IMR-90 (cell line): ENCODE data around the gene SEC31B. TPM values are rescaled to one million over a fixed set of nuclear protein-coding genes. Genes with fewer than 3 reads are reported as not detected.

Source experiments
- ATAC-seq: fragments of 200-7000 bp; cut with Tn5 transposase; 2 replicates; pipeline ENCODE4 v1.9.1; 2020; ENCODE audit warnings: low read depth, mild to moderate bottlenecking, moderate library complexity
- BruUV-seq: library from RNA; stranded (reverse); fragments of 400-500 nt; replicated peaks from 2 replicates; lab custom pipeline; 2021; lab: Mats Ljungman, UMichigan
- CTCF ChIA-PET: fragments of 300-600 bp; formaldehyde crosslinking; extraction: SDS; loops from one replicate; lab custom pipeline; 2021; ENCODE audit warnings: antibody characterized with exemption; lab: Yijun Ruan, JAX
- POLR2A ChIA-PET: fragments of 300-600 bp; sonication (Branson Sonifier 250); formaldehyde crosslinking; loops from one replicate; lab custom pipeline; 2022; ENCODE audit warnings: antibody characterized with exemption; ENCODE audit not compliant: unreplicated experiment; lab: Charles Lee
- DNase-seq: peaks from one replicate; pipeline ENCODE4 v3.0.0; 2013
- H2AFZ ChIP-seq: replicated peaks from 2 replicates; pipeline ENCODE3; 2013; ENCODE audit warnings: low read length, mild to moderate bottlenecking; ENCODE audit not compliant: poor library complexity
- H2AK5ac ChIP-seq: 2 replicates; pipeline ENCODE4 v1.6.1; 2013; ENCODE audit warnings: low read depth, low read length, inconsistent platforms
- H2AK9ac ChIP-seq: replicated peaks from 2 replicates; pipeline ENCODE3; 2013; ENCODE audit warnings: mild to moderate bottlenecking, low read depth, low read length, moderate library complexity; ENCODE audit not compliant: poor library complexity
- H2BK120ac ChIP-seq: 2 replicates; pipeline ENCODE4 v1.6.1; 2013; ENCODE audit warnings: low read depth, low read length, inconsistent platforms
- H2BK15ac ChIP-seq: 3 replicates; pipeline ENCODE4 v1.6.1; 2013; ENCODE audit warnings: low read depth, low read length, inconsistent platforms
- H2BK20ac ChIP-seq: 2 replicates; pipeline ENCODE4 v1.6.1; 2013; ENCODE audit warnings: low read depth, mild to moderate bottlenecking, inconsistent platforms, low read length, moderate library complexity
- H2BK5ac ChIP-seq: 2 replicates; pipeline ENCODE4 v1.6.1; 2013; ENCODE audit warnings: mild to moderate bottlenecking, low read depth, low read length, inconsistent platforms; ENCODE audit not compliant: poor library complexity, severe bottlenecking
- H3K14ac ChIP-seq: replicated peaks from 2 replicates; pipeline ENCODE4 v1.6.1; 2013; ENCODE audit warnings: low read depth, low read length, inconsistent platforms
- H3K18ac ChIP-seq: 2 replicates; pipeline ENCODE4 v1.6.1; 2013; ENCODE audit warnings: low read depth, low read length, control low read depth
- H3K23ac ChIP-seq: 2 replicates; pipeline ENCODE4 v1.6.1; 2013; ENCODE audit warnings: low read depth, low read length, inconsistent platforms
- H3K27ac ChIP-seq: 2 replicates; pipeline ENCODE4 v1.5.1; 2013; ENCODE audit warnings: mild to moderate bottlenecking, control low read depth, low read length; ENCODE audit not compliant: insufficient read depth
- H3K27me3 ChIP-seq: 2 replicates; pipeline ENCODE4 v1.6.1; 2013; ENCODE audit warnings: low read length; ENCODE audit not compliant: control insufficient read depth, insufficient read depth
- H3K36me3 ChIP-seq: 2 replicates; pipeline ENCODE4 v1.6.1; 2013; ENCODE audit warnings: low read length, mixed read lengths; ENCODE audit not compliant: control insufficient read depth, insufficient read depth
- H3K4ac ChIP-seq: 2 replicates; pipeline ENCODE4 v1.6.1; 2013; ENCODE audit warnings: low read depth, low read length, inconsistent platforms
- H3K4me1 ChIP-seq: 2 replicates; pipeline ENCODE4 v1.6.1; 2013; ENCODE audit warnings: low read length, mixed read lengths; ENCODE audit not compliant: control insufficient read depth, insufficient read depth
- H3K4me2 ChIP-seq: 2 replicates; pipeline ENCODE4 v1.6.1; 2013; ENCODE audit warnings: low read depth, mild to moderate bottlenecking, control low read depth, low read length, moderate library complexity
- H3K4me3 ChIP-seq: 2 replicates; pipeline ENCODE4 v1.5.1; 2013; ENCODE audit warnings: low read depth, mild to moderate bottlenecking, control low read depth, low read length, moderate library complexity; ENCODE audit not compliant: insufficient read depth
- H3K56ac ChIP-seq: 2 replicates; pipeline ENCODE4 v1.6.1; 2013; ENCODE audit warnings: low read length, inconsistent platforms; ENCODE audit not compliant: insufficient read depth; ENCODE audit errors: extremely low read depth
- H3K79me1 ChIP-seq, 2 experiments: 2 replicates each; pipeline ENCODE4 v1.6.1; 2013; ENCODE audit warnings: low read length in 2 of 2, inconsistent platforms in 1 of 2, low read depth in 1 of 2
- H3K9ac ChIP-seq: 2 replicates; pipeline ENCODE4 v1.6.1; 2013; ENCODE audit warnings: low read depth, low read length, control low read depth
- H3K9me1 ChIP-seq: 2 replicates; pipeline ENCODE4 v1.6.1; 2013; ENCODE audit warnings: low read length, inconsistent platforms; ENCODE audit not compliant: insufficient read depth
- H3K9me3 ChIP-seq: 2 replicates; pipeline ENCODE4 v1.6.1; 2013; ENCODE audit warnings: low read length; ENCODE audit not compliant: control insufficient read depth, insufficient read depth
- H4K20me1 ChIP-seq: 2 replicates; pipeline ENCODE4 v1.6.1; 2013; ENCODE audit warnings: low read length, inconsistent platforms; ENCODE audit not compliant: insufficient read depth
- H4K5ac ChIP-seq: 2 replicates; pipeline ENCODE4 v1.6.1; 2013; ENCODE audit warnings: mild to moderate bottlenecking, low read depth, low read length, control low read depth
- H4K8ac ChIP-seq, 2 experiments: 2 replicates each; pipeline ENCODE4 v1.6.1; 2013; ENCODE audit warnings: low read depth in 2 of 2, low read length in 2 of 2, control low read depth in 1 of 2, inconsistent platforms in 1 of 2
- H4K91ac ChIP-seq: 2 replicates; pipeline ENCODE4 v1.6.1; 2013; ENCODE audit warnings: low read depth, low read length, inconsistent platforms; ENCODE audit not compliant: insufficient read depth
- FOS ChIP-seq: fragments of 150-350 bp; IDR thresholded peaks from 2 replicates; pipeline ENCODE4 v1.6.1; 2016; ENCODE audit warnings: low read depth, low read length
- POLR2A ChIP-seq: IDR thresholded peaks from 2 replicates; pipeline ENCODE4 v1.6.1; 2012; ENCODE audit warnings: mild to moderate bottlenecking, low read depth, low read length
- WGBS, 2 experiments: methylation state at CpG; one replicate each; pipeline versions ENCODE4 v1.1.5 to v1.1.7; 2013; ENCODE audit warnings: missing lambda C conversion rate in 2 of 2; ENCODE audit not compliant: insufficient read length in 1 of 2; ENCODE audit errors: extremely low coverage in 2 of 2; 5-methylcytosine and 5-hydroxymethylcytosine counted together
- dilution Hi-C: fragments of 300-500 bp; cut with HindIII; formaldehyde crosslinking; loops from one replicate; pipeline ENCODE4 v1.14.3; 2018; ENCODE audit warnings: low sequenced_read_pairs; ENCODE audit not compliant: unreplicated experiment
- in situ Hi-C: fragments of 300-500 bp; cut with MboI; formaldehyde crosslinking; loops from 3 replicates; pipeline ENCODE4 v1.14.3; 2019; ENCODE audit warnings: low sequenced_read_pairs, inconsistent platforms, mixed read lengths
- intact Hi-C: fragments of 100-400 bp; cut with micrococcal nuclease; formaldehyde crosslinking; loops from 2 replicates; pipeline ENCODE4 v1.10.0; 2022
- polyA plus RNA-seq, 3 experiments: library from polyadenylated mRNA; depleted of rRNA; stranded (reverse); fragments of >200 nt; gene quantifications; 2 replicates each; pipeline ENCODE4 v1.2.3, GENCODE V29; 2012; ENCODE audit warnings: low replicate concordance in 1 of 3
- total RNA-seq: library from RNA; depleted of rRNA; stranded (reverse); fragments of >200 nt; gene quantifications from 2 replicates; pipeline ENCODE4 v1.2.3, GENCODE V29; 2012

SEC31B gene
- total and polyA plus RNA-seq, 2 of the 4 experiments (the other 2 are of a cell fraction), result 1.3 to 8.1 TPM

- DNase-seq (peak; percentile 46), ATAC-seq (no peak)
- Histone ChIP-seq H3K4me3 (no peak overlapping the region), H2BK120ac (no peak overlapping the region), H2AK5ac (no peak overlapping the region), H2BK5ac (no peak overlapping the region), H3K14ac (no peak overlapping the region), H4K91ac (no peak overlapping the region), H3K4me1 (peaks cover 5% of the 10 kb centered on the region; the same call in 1 of the 2 replicates), H2AFZ (no peak overlapping the region), H3K9me1 (0 out of 2 replicates have a peak, but pooled peaks cover 7% of the 10 kb centered on the region), H3K27ac (no peak overlapping the region), H3K9me3 (no peaks in the 10 kb centered on the region), H4K20me1 (no peaks in the 10 kb centered on the region), H2BK15ac (no peak overlapping the region), H3K4ac (no peak overlapping the region), H2AK9ac (no peak overlapping the region), H3K4me2 (no peak overlapping the region), H3K56ac (no peak overlapping the region), H3K36me3 (peaks cover 25% of the 10 kb centered on the region), H3K23ac (no peak overlapping the region), H4K8ac (no peak overlapping the region), H2BK20ac (no peak overlapping the region), H3K18ac (no peak overlapping the region), H3K79me1 (peaks cover 6 to 17% of the 10 kb centered on the region in 2 experiments), H4K5ac (no peak overlapping the region), H3K9ac (no peak overlapping the region), H3K27me3 (no peaks in the 10 kb centered on the region)
- no TSS peak for BruUV-seq
- dilution Hi-C loops (no loop called here), intact Hi-C loops (no loop called here), in situ Hi-C loops (no loop called here)
- TF ChIP-seq POLR2A, result no peak
- TF ChIP-seq FOS, result no peak
- POLR2A ChIA-PET, result no interaction called here
- CTCF ChIA-PET, result interaction anchor here (1.0 to 1.1 kb wide), 2 partner anchors 13 to 356 kb away, joined by 4 to 5 read pairs; partner anchors contain the start of gene HIF1AN
- WGBS, 2 experiments, result 90% methylated on average over 7 of the region's 9 CpGs; no CpG with 5 or more reads in 1 of the 2 experiments
Observed at GRCh38 chr10:100522945-100523344, 3.3 kb upstream of the SEC31B start.
